22Rv1 (cell line): ENCODE measurements around the gene STX18.

Experiments
- H3K27ac ChIP-seq: fragments of 450-650 bp; 2 replicates; pipeline ENCODE4 v1.5.1; 2017
- CTCF ChIP-seq: fragments of 450-650 bp; IDR thresholded peaks from 2 replicates; pipeline ENCODE4 v1.5.1; 2017; ENCODE audit warnings: mild to moderate bottlenecking
- ZFX ChIP-seq: fragments of 450-650 bp; IDR thresholded peaks from 2 replicates; pipeline ENCODE4 v1.6.1; 2017; ENCODE audit warnings: antibody characterized with exemption, borderline replicate concordance

The STX18 gene

GRCh38 chr4:4492161-4492847, 49.5 kb downstream of the STX18 start:
- H3K27ac ChIP-seq = no peak overlapping the region
- TF ChIP-seq ZFX (no peak), CTCF (no peak)

GRCh38 chr4:4491396-4491893, 50.4 kb downstream of the STX18 start:
- TF ChIP-seq CTCF (no peak), ZFX (no peak)

GRCh38 chr4:4490816-4491215, 51.0 kb downstream of the STX18 start:
- no peak overlapping the region for H3K27ac ChIP-seq
- no peak for TF ChIP-seq CTCF
- TF ChIP-seq ZFX = no peak

More at GRCh38 chr4:4491396-4491893, 50.4 kb downstream of the STX18 start:
- H3K27ac ChIP-seq = no peak overlapping the region

GRCh38 chr4:4490041-4490440, 51.8 kb downstream of the STX18 start:
- H3K27ac ChIP-seq = no peak overlapping the region
- TF ChIP-seq CTCF = no peak
- no peak for TF ChIP-seq ZFX

GRCh38 chr4:4488405-4489404, 53.1 kb downstream of the STX18 start:
- no peak for TF ChIP-seq ZFX
- peak; percentile 93 for TF ChIP-seq CTCF
- no peak overlapping the region for H3K27ac ChIP-seq

GRCh38 chr4:4486969-4487368, 54.9 kb downstream of the STX18 start:
- H3K27ac ChIP-seq = no peak overlapping the region
- TF ChIP-seq CTCF (no peak), ZFX (no peak)

- TF ChIP-seq CTCF (no peak), ZFX (no peak)
- H3K27ac ChIP-seq = no peak overlapping the region
Measured at GRCh38 chr4:4485806-4486205, 56.0 kb downstream of the STX18 start.
